H1 (cell line): ENCODE results near the gene ERCC1. TPM values are rescaled to one million over a fixed set of nuclear protein-coding genes. Genes with fewer than 3 reads are reported as not detected.

Source experiments
- CTCF ChIA-PET: fragments of 300-600 bp; sonication (Branson Sonifier 250); formaldehyde crosslinking; loops from one replicate; lab custom pipeline; 2021; ENCODE audit not compliant: partially characterized antibody; lab: Charles Lee
- POLR2A ChIA-PET: fragments of 300-600 bp; sonication (Branson Sonifier 250); formaldehyde crosslinking; loops from one replicate; lab custom pipeline; 2021; ENCODE audit warnings: inconsistent platforms; ENCODE audit not compliant: partially characterized antibody; lab: Charles Lee
- DNase-seq, 2 experiments: peaks; one replicate each; pipeline versions ENCODE4 v3.0.0 to v3.0.0-alpha.2; 2010 to 2022; ENCODE audit warnings: low spot score in 2 of 2, low read depth in 1 of 2, mixed read lengths in 1 of 2
- FAIRE-seq: peaks from 2 replicates; lab custom pipeline; 2011; peaks lifted over from hg19 to GRCh38; lab: Jason Lieb, UNC
- H2AFZ ChIP-seq: 2 replicates; pipeline ENCODE4 v1.8.1; 2012; ENCODE audit warnings: low read length, inconsistent platforms
- H2AK5ac ChIP-seq: 2 replicates; pipeline ENCODE4 v1.6.1; 2013; ENCODE audit warnings: low read depth, low read length
- H2BK120ac ChIP-seq: replicated peaks from 2 replicates; pipeline ENCODE3; 2013; ENCODE audit warnings: low read depth, low read length, inconsistent platforms
- H2BK12ac ChIP-seq: 2 replicates; pipeline ENCODE4 v1.6.1; 2013; ENCODE audit warnings: low read depth, low read length
- H2BK15ac ChIP-seq: 2 replicates; pipeline ENCODE4 v1.6.1; 2013; ENCODE audit warnings: low read length
- H2BK20ac ChIP-seq: 2 replicates; pipeline ENCODE4 v1.6.1; 2013; ENCODE audit warnings: low read length
- H2BK5ac ChIP-seq: 2 replicates; pipeline ENCODE4 v1.6.1; 2013; ENCODE audit warnings: low read depth, low read length
- H3K14ac ChIP-seq: 2 replicates; pipeline ENCODE4 v1.6.1; 2013; ENCODE audit warnings: inconsistent platforms; ENCODE audit not compliant: insufficient read length
- H3K18ac ChIP-seq: 2 replicates; pipeline ENCODE4 v1.6.1; 2013; ENCODE audit warnings: low read length; ENCODE audit errors: extremely low read depth
- H3K23ac ChIP-seq: 2 replicates; pipeline ENCODE4 v1.6.1; 2013; ENCODE audit warnings: inconsistent platforms; ENCODE audit not compliant: insufficient read length
- H3K23me2 ChIP-seq: 2 replicates; pipeline ENCODE4 v1.6.1; 2013; ENCODE audit warnings: low read depth, low read length
- H3K27ac ChIP-seq: 2 replicates; pipeline ENCODE4 v1.6.1; 2011; ENCODE audit warnings: low read depth, low read length, inconsistent platforms
- H3K27me3 ChIP-seq, 4 experiments: replicated peaks in 1 of 4; 1 replicate in 1 of 4; 2 replicates in 3 of 4; pipeline versions ENCODE4 v1.6.1 to v1.8.1; 2011 to 2013; ENCODE audit warnings: low read length in 3 of 4, mild to moderate bottlenecking in 3 of 4, inconsistent platforms in 2 of 4, mixed read lengths in 2 of 4, moderate library complexity in 1 of 4; ENCODE audit not compliant: control insufficient read depth in 3 of 4, insufficient read depth in 3 of 4; ENCODE audit errors: extremely low read depth in 1 of 4
- H3K36me3 ChIP-seq, 4 experiments: 2 replicates each; pipeline versions ENCODE4 v1.6.1 to v1.8.1; 2011 to 2013; ENCODE audit warnings: mild to moderate bottlenecking in 4 of 4, low read length in 3 of 4, moderate library complexity in 2 of 4, control low read depth in 1 of 4, inconsistent platforms in 1 of 4; ENCODE audit not compliant: insufficient read depth in 4 of 4, control insufficient read depth in 2 of 4
- H3K4ac ChIP-seq: replicated peaks from 2 replicates; pipeline ENCODE3; 2013; ENCODE audit warnings: low read length, low read depth, mixed read lengths, inconsistent platforms; ENCODE audit not compliant: insufficient read length
- H3K4me1 ChIP-seq, 4 experiments: replicated peaks in 1 of 4; 1 replicate in 1 of 4; 2 replicates in 3 of 4; pipeline versions ENCODE4 v1.6.1 to v1.8.1; 2011 to 2013; ENCODE audit warnings: low read length in 3 of 4, inconsistent platforms in 2 of 4, mixed read lengths in 1 of 4; ENCODE audit not compliant: insufficient read depth in 4 of 4, control insufficient read depth in 3 of 4
- H3K4me2 ChIP-seq, 2 experiments: 2 replicates each; pipeline versions ENCODE4 v1.6.1 to v1.8.1; 2011 to 2013; ENCODE audit warnings: low read depth in 2 of 2, low read length in 2 of 2, control low read depth in 1 of 2, inconsistent platforms in 1 of 2, mild to moderate bottlenecking in 1 of 2; ENCODE audit not compliant: insufficient read depth in 1 of 2
- H3K4me3 ChIP-seq, 4 experiments: fragments of 200-600, 300-600 bp in 1 of 4; sonication (generic), shearing (Covaris generic), sonication (Bioruptor Twin) in 1 of 4; 2 replicates each; pipeline versions ENCODE4 v1.5.1 to v1.8.1; 2011 to 2016; ENCODE audit warnings: low read length in 4 of 4, low read depth in 3 of 4, control low read depth in 2 of 4, inconsistent platforms in 2 of 4, mild to moderate bottlenecking in 2 of 4, mixed read lengths in 1 of 4, moderate library complexity in 1 of 4; ENCODE audit not compliant: insufficient read depth in 2 of 4; ENCODE audit errors: extremely low read depth in 1 of 4
- H3K56ac ChIP-seq: replicated peaks from 2 replicates; pipeline ENCODE3; 2013; ENCODE audit warnings: low read depth, mild to moderate bottlenecking, mixed read lengths, low read length, inconsistent platforms; ENCODE audit not compliant: insufficient read length
- H3K79me1 ChIP-seq: 2 replicates; pipeline ENCODE4 v1.6.1; 2013; ENCODE audit warnings: low read depth, low read length, control low read depth
- H3K79me2 ChIP-seq, 2 experiments: 2 replicates each; pipeline versions ENCODE4 v1.6.1 to v1.8.1; 2012 to 2013; ENCODE audit warnings: low read length in 2 of 2, mild to moderate bottlenecking in 2 of 2, inconsistent platforms in 1 of 2; ENCODE audit not compliant: insufficient read depth in 2 of 2, control insufficient read depth in 1 of 2
- H3K9ac ChIP-seq, 4 experiments: replicated peaks in 1 of 4; 1 replicate in 1 of 4; 2 replicates in 3 of 4; pipeline versions ENCODE4 v1.6.1 to v1.8.1; 2011 to 2013; ENCODE audit warnings: low read depth in 3 of 4, low read length in 3 of 4, control low read depth in 2 of 4, mild to moderate bottlenecking in 2 of 4, moderate library complexity in 2 of 4, inconsistent platforms in 1 of 4; ENCODE audit errors: extremely low read depth in 1 of 4
- H3K9me3 ChIP-seq, 2 experiments: 2 replicates each; pipeline versions ENCODE4 v1.6.1 to v1.8.1; 2012 to 2013; ENCODE audit warnings: mild to moderate bottlenecking in 2 of 2, moderate library complexity in 2 of 2, control low read depth in 1 of 2, inconsistent platforms in 1 of 2, low read depth in 1 of 2, low read length in 1 of 2, mixed read lengths in 1 of 2; ENCODE audit not compliant: insufficient read depth in 2 of 2
- H4K20me1 ChIP-seq, 2 experiments: replicated peaks in 1 of 2; 2 replicates each; pipeline versions ENCODE3 to v1.8.1; 2011 to 2013; ENCODE audit warnings: inconsistent platforms in 2 of 2, low read length in 2 of 2, mild to moderate bottlenecking in 1 of 2; ENCODE audit not compliant: insufficient read depth in 2 of 2, control insufficient read depth in 1 of 2
- H4K5ac ChIP-seq: 2 replicates; pipeline ENCODE4 v1.6.1; 2013; ENCODE audit warnings: low read length, low read depth, mixed read lengths, inconsistent platforms; ENCODE audit not compliant: insufficient read length
- H4K8ac ChIP-seq: 2 replicates; pipeline ENCODE4 v1.8.0; 2013; ENCODE audit warnings: mild to moderate bottlenecking, moderate library complexity, low read length, inconsistent platforms; ENCODE audit not compliant: insufficient read depth; ENCODE audit errors: extremely low read depth
- H4K91ac ChIP-seq: replicated peaks from 2 replicates; pipeline ENCODE3; 2013; ENCODE audit warnings: low read length, mixed read lengths, inconsistent platforms; ENCODE audit not compliant: insufficient read length
- ATF3 ChIP-seq: IDR thresholded peaks from 2 replicates; pipeline ENCODE4 v1.6.1; 2011; ENCODE audit warnings: low read depth, mild to moderate bottlenecking, low read length; ENCODE audit not compliant: insufficient read depth
- CBX8 ChIP-seq: fragments of 300-800, 300-1000 bp; sonication (generic); IDR thresholded peaks from 2 replicates; pipeline ENCODE4 v1.7.1; 2016; ENCODE audit warnings: low read depth, low read length, borderline replicate concordance
- CEBPB ChIP-seq: IDR thresholded peaks from 2 replicates; pipeline ENCODE4 v1.6.1; 2012; ENCODE audit warnings: low read depth, low read length
- RAD21 ChIP-seq, 2 experiments: IDR thresholded peaks in 1 of 2; conservative IDR thresholded peaks in 1 of 2; 2 replicates each; pipeline ENCODE4 v1.6.1; 2011; ENCODE audit warnings: low read depth in 2 of 2, low read length in 2 of 2, improper control_type of control experiment in 1 of 2, inconsistent platforms in 1 of 2, mild to moderate bottlenecking in 1 of 2, moderate library complexity in 1 of 2
- RBBP5 ChIP-seq: IDR thresholded peaks from 2 replicates; pipeline ENCODE4 v1.7.1; 2012; ENCODE audit warnings: low read depth, mild to moderate bottlenecking, inconsistent platforms, low read length, moderate library complexity, borderline replicate concordance
- RXRA ChIP-seq: IDR thresholded peaks from 2 replicates; pipeline ENCODE4 v1.6.1; 2011; ENCODE audit warnings: low read depth, mild to moderate bottlenecking, low read length, moderate library complexity; ENCODE audit not compliant: insufficient read depth
- SP1 ChIP-seq: IDR thresholded peaks from 2 replicates; pipeline ENCODE4 v1.6.1; 2011; ENCODE audit warnings: low read depth, low read length
- SP2 ChIP-seq: IDR thresholded peaks from 2 replicates; pipeline ENCODE4 v1.6.1; 2012; ENCODE audit warnings: mild to moderate bottlenecking, low read length, inconsistent platforms
- SUZ12 ChIP-seq: fragments of 200-600 bp; sonication (generic); IDR thresholded peaks from 2 replicates; pipeline ENCODE4 v1.6.1; 2012; ENCODE audit warnings: mild to moderate bottlenecking, inconsistent platforms, low read length, moderate library complexity, mixed read lengths
- TAF7 ChIP-seq: optimal IDR thresholded peaks from 2 replicates; pipeline ENCODE3; 2011; ENCODE audit warnings: low read depth, mild to moderate bottlenecking, inconsistent platforms, low read length, moderate library complexity, borderline replicate concordance
- WGBS, 2 experiments: shearing (Covaris generic) in 1 of 2; methylation state at CpG; one replicate each; pipeline versions ENCODE4 v1.1.6 to v1.1.7; 2013 to 2015; ENCODE audit warnings: low lambda C conversion rate in 2 of 2, mixed read lengths in 2 of 2, inconsistent platforms in 1 of 2, low coverage in 1 of 2, missing lambda C conversion rate in 1 of 2; ENCODE audit not compliant: insufficient replicate concordance in 2 of 2, insufficient coverage in 1 of 2, insufficient read length in 1 of 2; ENCODE audit errors: extremely low coverage in 1 of 2, missing lambda C conversion rate in 1 of 2; 5-methylcytosine and 5-hydroxymethylcytosine counted together
- polyA plus RNA-seq, 7 experiments: library from polyadenylated mRNA; depleted of rRNA in 3 of 7; stranded (reverse) in 5 of 7; unstranded in 2 of 7; fragments of >200 nt in 5 of 7; fragments of 200-250 nt in 2 of 7; gene quantifications; 1 replicate in 5 of 7; 2 replicates in 1 of 7; 4 replicates in 1 of 7; pipeline versions ENCODE4 v1.2.1 to v1.2.3, GENCODE V29; 2011 to 2013; ENCODE audit warnings: missing spikeins in 2 of 7, mixed read lengths in 2 of 7
- total RNA-seq: library from RNA; stranded (reverse); fragmentation: NEBNext Ultra II Directional; extraction: Animal tissue kit (Norgen Biotek cat#: 25700); gene quantifications from 2 replicates; pipeline ENCODE4 v1.2.1, GENCODE V29; 2021

ERCC1 gene
- total and polyA plus RNA-seq, 2 of the 8 experiments (the other 6 are each of a cell fraction or from before 2014, with no cell fraction given): 44.7 to 94.2 TPM

DNA sequence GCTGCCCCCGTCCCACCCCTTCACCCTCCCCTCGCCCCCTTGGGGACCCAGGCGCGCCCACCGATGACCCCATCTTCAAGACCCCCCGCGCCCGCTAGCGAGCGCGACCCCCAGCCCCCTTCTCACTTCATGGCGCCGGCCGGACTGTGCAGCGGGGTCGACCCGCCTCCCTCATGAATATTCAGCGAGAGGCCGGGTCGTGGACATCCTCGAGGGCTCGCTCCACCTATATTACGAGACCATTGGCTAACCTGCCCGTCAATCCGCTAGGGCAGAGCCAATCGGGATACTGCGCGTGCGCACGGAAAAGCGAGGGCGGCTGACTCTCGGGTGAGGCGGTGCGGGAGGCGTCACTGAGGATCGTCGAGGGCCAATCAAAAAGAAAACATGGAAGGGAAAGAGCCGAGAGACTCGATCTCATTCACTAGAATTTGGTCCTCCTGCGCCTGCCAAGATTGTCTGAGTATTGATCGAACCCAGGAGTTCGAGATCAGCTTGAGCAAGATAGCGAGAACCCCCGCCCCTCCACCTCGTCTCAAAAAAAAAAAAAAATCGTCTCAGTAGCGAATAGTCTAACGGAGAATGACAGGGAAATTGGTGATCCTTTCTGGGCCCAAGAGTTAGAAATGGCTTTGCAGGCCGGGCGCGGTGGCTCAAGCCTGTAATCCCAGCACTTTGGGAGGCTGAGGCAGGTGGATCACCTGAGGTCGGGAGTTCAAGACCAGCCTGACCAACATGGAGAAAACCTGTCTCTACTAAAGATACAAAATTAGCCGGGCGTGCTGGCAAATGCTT lies 53.1 kb downstream of the ERCC1 start, which contains the start of gene ERCC2:
TSS of gene ERCC2 (minus strand) at position 164 of the 795 bp plus-strand sequence. CDS start at position 131, 33 bp downstream.
- H3K4me3 ChIP-seq: peak within 1 kb of the TSS; percentile 82 to 97 (median 89)
- H3K23me2 ChIP-seq: peaks cover 2% of the 10 kb centered on the region; the same call in 1 of the 2 replicates
- peak within 1 kb of the TSS; percentile 59 for H4K5ac ChIP-seq
- H3K4me2 ChIP-seq: peak within 1 kb of the TSS; percentile 77 to 86
- no peak within 1 kb of the TSS for H2AK5ac ChIP-seq
- H2BK5ac ChIP-seq: peak within 1 kb of the TSS; percentile 77
- H2BK20ac ChIP-seq: no peak within 1 kb of the TSS
- peak within 1 kb of the TSS; percentile 37; the same call in 1 of the 2 replicates for H4K8ac ChIP-seq
- no peak within 1 kb of the TSS for H3K4ac ChIP-seq
- H2BK120ac ChIP-seq: peak within 1 kb of the TSS; percentile 43
- no peak within 1 kb of the TSS for H3K23ac ChIP-seq
- H3K79me2 ChIP-seq: peaks cover 0 to 14% of the 10 kb centered on the region in 2 experiments; a peak in 1 of 4 replicates
- no peaks in the 10 kb centered on the region for H3K27me3 ChIP-seq
- H4K91ac ChIP-seq: peak within 1 kb of the TSS; percentile 65
- H4K20me1 ChIP-seq: peaks cover 5 to 8% of the 10 kb centered on the region in 2 experiments
- no peak within 1 kb of the TSS for H2AFZ ChIP-seq
- H3K36me3 ChIP-seq: peaks cover 2 to 21% (median 7%) of the 10 kb centered on the region in 4 experiments; a peak in 6 of 8 replicates
- FAIRE-seq (no peak), DNase-seq (peak; percentile 93 to 100)
- H2BK12ac ChIP-seq: no peak within 1 kb of the TSS
- H3K18ac ChIP-seq: no peak within 1 kb of the TSS; the same call in none of the 2 replicates
- peaks cover 0 to 3% (median 0%) of the 10 kb centered on the region in 4 experiments; a peak in 4 of 7 replicates for H3K4me1 ChIP-seq
- peak within 1 kb of the TSS; percentile 44; the same call in 1 of the 2 replicates for H3K27ac ChIP-seq
- H2BK15ac ChIP-seq: 0 out of 2 replicates have a peak within 1 kb of the TSS, but pooled peaks have one; percentile 61
- ChIA-PET POLR2A (interaction anchor here (0.6 to 5.8 kb wide), 10 partner anchors 10 to 332 kb away, joined by 3 to 36 read pairs (median 3); partner anchors contain the start of gene CLASRP), CTCF (interaction anchor here (0.7 to 7.9 kb wide), 7 partner anchors 20 to 258 kb away, joined by 3 to 57 read pairs (median 4); partner anchors contain the start of gene PPP1R13L)
- H3K9ac ChIP-seq: peak within 1 kb of the TSS; percentile 66 to 81 (median 72)
- 8% methylated on average over 39 of the region's 55 CpGs; no CpG with 5 or more reads in 1 of the 2 experiments for WGBS, 2 experiments
- peak within 1 kb of the TSS; percentile 46 for H3K56ac ChIP-seq
- 0 out of 2 replicates have a peak, but pooled peaks cover 6% of the 10 kb centered on the region for H3K79me1 ChIP-seq
- H3K9me3 ChIP-seq: no peaks in the 10 kb centered on the region
- no peak within 1 kb of the TSS for H3K14ac ChIP-seq
- TF ChIP-seq RXRA (no peak), ATF3 (no peak), CBX8 (no peak), SP2 (peak; percentile 87), CEBPB (no peak), TAF7 (no peak), RBBP5 (no peak), SUZ12 (no peak), SP1 (peak; percentile 97), RAD21 (IDR thresholded peaks at IDR 0.05 in 1 of 2, conservative IDR thresholded peaks at IDR 0.05 in 1 of 2; ENCODE audit: low read depth in 2 of 2, low read length in 2 of 2) (no peak)
